AG09319 (cell line): ENCODE results near the gene PRKG1.

Source experiments
- DNase-seq: peaks from one replicate; pipeline ENCODE4 v3.0.0-alpha.2; 2010; ENCODE audit warnings: low read depth; ENCODE audit errors: extremely low read depth
- TF ChIP-seq, protein P1 (sequence below): IDR thresholded peaks from 2 replicates; pipeline ENCODE4 v1.5.1; 2011; ENCODE audit warnings: low read depth, mild to moderate bottlenecking, inconsistent platforms, low read length, moderate library complexity

PRKG1 gene

DNA sequence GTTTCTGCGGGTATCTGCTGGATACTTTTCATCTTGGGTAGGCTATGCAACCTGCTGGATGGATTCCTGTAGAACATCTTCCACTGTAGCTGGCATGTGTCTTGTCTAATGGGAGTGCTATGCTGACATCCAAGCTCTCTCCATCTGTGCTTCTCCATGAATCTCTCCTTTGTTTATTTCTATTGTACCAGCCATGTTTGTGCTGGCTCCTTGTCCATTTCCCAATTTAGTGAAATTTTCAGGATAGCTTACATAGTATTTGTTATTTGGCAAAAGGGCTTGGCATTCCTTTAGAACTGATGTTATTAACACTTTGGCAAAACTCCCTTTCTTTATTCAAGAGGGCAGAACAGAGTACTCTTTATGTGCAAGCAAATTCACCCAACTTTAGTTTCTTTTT, 427.1 kb downstream of the PRKG1 start:
- TF ChIP-seq, protein P1, sequence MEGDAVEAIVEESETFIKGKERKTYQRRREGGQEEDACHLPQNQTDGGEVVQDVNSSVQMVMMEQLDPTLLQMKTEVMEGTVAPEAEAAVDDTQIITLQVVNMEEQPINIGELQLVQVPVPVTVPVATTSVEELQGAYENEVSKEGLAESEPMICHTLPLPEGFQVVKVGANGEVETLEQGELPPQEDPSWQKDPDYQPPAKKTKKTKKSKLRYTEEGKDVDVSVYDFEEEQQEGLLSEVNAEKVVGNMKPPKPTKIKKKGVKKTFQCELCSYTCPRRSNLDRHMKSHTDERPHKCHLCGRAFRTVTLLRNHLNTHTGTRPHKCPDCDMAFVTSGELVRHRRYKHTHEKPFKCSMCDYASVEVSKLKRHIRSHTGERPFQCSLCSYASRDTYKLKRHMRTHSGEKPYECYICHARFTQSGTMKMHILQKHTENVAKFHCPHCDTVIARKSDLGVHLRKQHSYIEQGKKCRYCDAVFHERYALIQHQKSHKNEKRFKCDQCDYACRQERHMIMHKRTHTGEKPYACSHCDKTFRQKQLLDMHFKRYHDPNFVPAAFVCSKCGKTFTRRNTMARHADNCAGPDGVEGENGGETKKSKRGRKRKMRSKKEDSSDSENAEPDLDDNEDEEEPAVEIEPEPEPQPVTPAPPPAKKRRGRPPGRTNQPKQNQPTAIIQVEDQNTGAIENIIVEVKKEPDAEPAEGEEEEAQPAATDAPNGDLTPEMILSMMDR = no peak
- no peak for DNase-seq

DNA sequence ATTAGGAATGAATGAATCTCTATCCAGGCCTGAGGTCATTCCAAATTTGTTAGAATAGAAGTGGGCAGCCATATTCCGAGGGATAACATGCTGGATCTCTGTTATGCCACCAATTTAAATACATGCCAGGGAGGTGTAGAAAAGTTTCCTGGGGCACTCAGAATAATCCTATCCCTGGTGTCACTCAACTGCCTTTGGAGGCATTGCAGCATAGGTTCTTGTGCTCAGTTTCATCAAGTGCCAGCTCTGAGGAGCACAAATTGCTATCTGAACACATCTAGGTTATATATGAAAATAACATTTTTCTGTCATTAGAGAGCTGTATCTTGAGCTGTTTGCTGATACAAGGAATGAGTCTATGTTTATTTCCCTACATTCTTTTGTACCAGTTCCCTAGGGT, 427.8 kb downstream of the PRKG1 start:
- TF ChIP-seq, protein P1 = no peak
- DNase-seq = no peak

DNA sequence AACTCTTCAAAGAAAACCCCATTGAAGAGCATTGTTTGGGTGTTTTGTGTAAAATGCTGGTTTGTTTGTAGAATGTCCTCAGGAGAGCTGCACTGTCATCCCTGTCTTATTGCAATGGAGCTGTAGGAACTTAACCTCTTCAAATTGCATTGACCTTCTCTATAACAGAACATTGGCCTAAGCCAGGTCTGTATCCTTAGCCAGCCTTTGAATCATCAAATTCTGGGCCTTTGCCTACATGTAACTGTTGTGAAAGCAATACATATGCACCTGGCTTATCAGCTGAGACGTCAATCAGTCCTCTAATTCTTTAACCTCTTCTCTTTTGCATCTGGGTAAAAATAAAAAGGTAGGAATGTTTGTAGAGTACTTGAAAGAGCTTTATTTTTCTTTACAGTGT, 429.1 kb downstream of the PRKG1 start:
- DNase-seq = no peak

DNA sequence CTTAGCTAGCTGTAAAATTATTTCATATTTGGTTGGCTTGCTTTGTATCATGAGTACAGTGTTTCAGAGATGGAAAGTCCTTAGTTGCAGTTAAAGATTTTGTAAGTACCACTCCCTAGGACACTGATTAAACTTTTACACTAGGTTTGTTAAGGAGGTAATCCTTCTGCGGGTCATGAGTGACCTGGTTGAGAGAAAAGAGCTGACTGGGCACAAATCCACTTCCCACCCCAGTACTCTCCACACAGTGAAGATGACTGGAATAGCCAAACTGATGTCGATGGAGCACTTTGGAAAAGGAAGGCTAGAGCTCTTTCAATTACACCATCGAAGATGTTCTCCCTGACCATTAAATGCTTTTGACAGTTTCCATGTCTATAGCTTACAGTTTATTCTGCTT, 433.2 kb downstream of the PRKG1 start:
- TF ChIP-seq, protein P1 = no peak
- no peak for DNase-seq

More for the DNA sequence above, 429.1 kb downstream of the PRKG1 start:
- TF ChIP-seq, protein P1 = no peak

DNA sequence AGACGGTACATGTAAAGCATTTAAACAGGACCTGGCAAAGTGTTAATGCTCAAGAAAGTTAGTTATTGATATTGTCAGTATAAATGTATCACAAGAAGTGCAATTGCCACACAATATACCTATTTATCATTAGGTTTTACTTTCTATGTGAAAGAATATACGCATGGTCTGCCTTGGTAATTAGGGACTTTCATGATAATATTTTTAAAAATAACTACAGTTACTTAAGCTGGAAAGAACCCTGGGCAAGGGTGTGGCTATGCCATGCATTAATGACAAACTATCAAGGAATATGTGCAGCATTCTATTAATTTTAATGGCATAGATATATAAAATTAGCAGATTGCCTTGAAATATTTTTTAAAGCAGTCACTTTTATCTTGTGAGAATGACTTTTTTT, 433.9 kb downstream of the PRKG1 start:
- DNase-seq = no peak
- TF ChIP-seq, protein P1 = no peak

DNA sequence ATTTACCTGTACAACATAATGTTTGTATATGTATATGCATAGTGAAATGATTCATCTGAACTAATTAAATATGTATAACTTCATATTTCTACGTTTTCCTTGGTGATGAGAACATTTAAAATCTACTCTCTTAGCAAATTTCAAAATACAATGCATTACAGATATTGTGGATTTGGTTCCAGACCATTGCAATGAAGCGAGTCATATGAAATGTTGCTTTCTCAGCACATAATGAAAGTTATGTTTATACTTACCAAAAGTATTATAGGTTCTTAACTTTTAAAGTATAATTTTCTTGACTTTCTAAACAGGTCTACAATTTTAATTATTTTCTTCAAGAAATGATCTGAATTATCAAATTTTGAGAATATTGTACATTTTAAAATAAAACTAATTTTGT, 435.9 kb downstream of the PRKG1 start:
- no peak for DNase-seq
- TF ChIP-seq, protein P1 = no peak

GRCh38 chr10:51521605-51522004, 447.3 kb downstream of the PRKG1 start:
- DNase-seq = no peak
- TF ChIP-seq, protein P1 = no peak
